GM23338 (cell line): ENCODE results near the gene NPAS3. TPM values are rescaled to one million over a fixed set of nuclear protein-coding genes. Genes with fewer than 3 reads are reported as not detected.

Experiments used
- ATAC-seq: fragments of 200-7000 bp; cut with Tn5 transposase; 3 replicates; pipeline ENCODE4 v1.9.1; 2020
- DNase-seq: peaks from one replicate; pipeline ENCODE4 v3.0.0-alpha.2; 2015; ENCODE audit warnings: low spot score
- H2AFZ ChIP-seq: fragments of 200-600 bp; sonication (generic); 2 replicates; pipeline ENCODE4 v1.8.0; 2016; ENCODE audit warnings: antibody characterized with exemption, mild to moderate bottlenecking, moderate library complexity
- H3F3A ChIP-seq: fragments of 200-600 bp; sonication (generic); replicated peaks from 2 replicates; pipeline ENCODE4 v1.8.0; 2017; ENCODE audit warnings: antibody characterized with exemption, mixed run types, low read depth
- H3K27ac ChIP-seq: fragments of 200-600 bp; sonication (generic); 2 replicates; pipeline ENCODE4 v1.6.1; 2016; ENCODE audit warnings: low read depth
- H3K27me3 ChIP-seq: fragments of 200-600 bp; sonication (generic); 2 replicates; pipeline ENCODE4 v1.8.0; 2016; ENCODE audit warnings: mild to moderate bottlenecking, mixed run types, moderate library complexity; ENCODE audit not compliant: insufficient read depth
- H3K36me3 ChIP-seq: fragments of 200-600 bp; sonication (generic); 2 replicates; pipeline ENCODE4 v1.8.0; 2016; ENCODE audit warnings: mild to moderate bottlenecking; ENCODE audit not compliant: insufficient read depth
- H3K4me1 ChIP-seq: fragments of 200-600 bp; sonication (generic); 2 replicates; pipeline ENCODE4 v1.8.0; 2016; ENCODE audit warnings: mild to moderate bottlenecking, moderate library complexity; ENCODE audit not compliant: insufficient read depth
- H3K4me2 ChIP-seq: fragments of 200-600 bp; sonication (generic); 2 replicates; pipeline ENCODE4 v1.7.1; 2017; ENCODE audit warnings: mixed run types
- H3K4me3 ChIP-seq: fragments of 200-600 bp; sonication (generic); 2 replicates; pipeline ENCODE4 v1.6.1; 2016; ENCODE audit warnings: mixed run types
- H3K79me2 ChIP-seq: fragments of 200-600 bp; sonication (generic); replicated peaks from 2 replicates; pipeline ENCODE4 v1.8.0; 2017; ENCODE audit warnings: mild to moderate bottlenecking; ENCODE audit not compliant: insufficient read depth
- H3K9me2 ChIP-seq: fragments of 200-600 bp; sonication (generic); 2 replicates; pipeline ENCODE4 v1.8.0; 2017; ENCODE audit not compliant: insufficient read depth
- H4K20me1 ChIP-seq: fragments of 200-600 bp; sonication (generic); replicated peaks from 2 replicates; pipeline ENCODE4 v1.8.0; 2017; ENCODE audit warnings: mild to moderate bottlenecking; ENCODE audit not compliant: insufficient read depth
- H3K27ac Mint-ChIP-seq: 2 replicates; pipeline ENCODE4 v1.8.0; 2020; ENCODE audit warnings: inconsistent platforms, mild to moderate bottlenecking, moderate library complexity, mixed read lengths
- H3K27me3 Mint-ChIP-seq: 3 replicates; pipeline ENCODE4 v1.8.0; 2022; ENCODE audit warnings: low read depth, mild to moderate bottlenecking, moderate library complexity, mixed read lengths, inconsistent platforms; ENCODE audit not compliant: insufficient read depth, poor library complexity
- H3K36me3 Mint-ChIP-seq: 3 replicates; pipeline ENCODE4 v1.8.0; 2021; ENCODE audit warnings: low read depth, mild to moderate bottlenecking, inconsistent platforms, moderate library complexity, mixed read lengths
- H3K4me1 Mint-ChIP-seq: 3 replicates; pipeline ENCODE4 v1.8.0; 2020; ENCODE audit warnings: mild to moderate bottlenecking, inconsistent platforms, mixed read lengths
- H3K4me3 Mint-ChIP-seq: 3 replicates; pipeline ENCODE4 v1.8.0; 2021; ENCODE audit warnings: moderate library complexity, mild to moderate bottlenecking, inconsistent platforms, mixed read lengths
- H3K9me3 Mint-ChIP-seq: 3 replicates; pipeline ENCODE4 v1.8.0; 2020; ENCODE audit warnings: moderate library complexity, mild to moderate bottlenecking, inconsistent platforms, mixed read lengths
- CREB1 ChIP-seq: fragments of 250-450 bp; sonication (Bioruptor Pico); IDR thresholded peaks from 2 replicates; pipeline ENCODE4 v1.5.0; 2020; ENCODE audit warnings: low read depth, mild to moderate bottlenecking, moderate library complexity
- CTCF ChIP-seq, 2 experiments: fragments of 200-600 bp in 1 of 2; sonication (generic) in 1 of 2; conservative IDR thresholded peaks; 2 replicates each; pipeline versions ENCODE4 v1.5.1 to v1.6.1; 2016 to 2017; ENCODE audit warnings: antibody characterized with exemption in 2 of 2, low read depth in 2 of 2, mild to moderate bottlenecking in 2 of 2, moderate library complexity in 1 of 2
- EZH2 ChIP-seq: fragments of 200-600 bp; sonication (generic); IDR thresholded peaks from one replicate; pipeline ENCODE4 v1.8.0; 2017; ENCODE audit warnings: antibody characterized with exemption, mild to moderate bottlenecking, low read depth; ENCODE audit not compliant: unreplicated experiment
- EZH2phosphoT487 ChIP-seq: fragments of 200-600 bp; sonication (generic); IDR thresholded peaks from one replicate; pipeline ENCODE4 v1.8.1; 2018; ENCODE audit warnings: antibody characterized with exemption; ENCODE audit not compliant: unreplicated experiment
- JUNB ChIP-seq: IDR thresholded peaks from one replicate; pipeline ENCODE4 v1.6.1; 2016; ENCODE audit warnings: antibody characterized with exemption; ENCODE audit not compliant: unreplicated experiment
- NANOG ChIP-seq: IDR thresholded peaks from 2 replicates; pipeline ENCODE4 v1.6.1; 2016; ENCODE audit warnings: antibody characterized with exemption, borderline replicate concordance
- POLR2AphosphoS5 ChIP-seq: IDR thresholded peaks from 2 replicates; pipeline ENCODE4 v1.6.1; 2016; ENCODE audit warnings: antibody characterized with exemption, low read depth
- STAT1 ChIP-seq: IDR thresholded peaks from one replicate; pipeline ENCODE4 v1.6.1; 2016; ENCODE audit warnings: antibody characterized with exemption; ENCODE audit not compliant: unreplicated experiment
- ZNF114 ChIP-seq: fragments of 250-450 bp; sonication (Bioruptor Pico); IDR thresholded peaks from 2 replicates; pipeline ENCODE4 v1.5.0; 2020; ENCODE audit warnings: mild to moderate bottlenecking, moderate library complexity
- ZNF331 ChIP-seq: fragments of 250-450 bp; sonication (Bioruptor Pico); IDR thresholded peaks from 2 replicates; pipeline ENCODE4 v1.5.0; 2020; ENCODE audit warnings: low read depth, mild to moderate bottlenecking, moderate library complexity
- ZNF462 ChIP-seq: fragments of 250-450 bp; sonication (Bioruptor Pico); IDR thresholded peaks from 2 replicates; pipeline ENCODE4 v1.5.0; 2020; ENCODE audit warnings: mild to moderate bottlenecking, moderate library complexity
- polyA plus RNA-seq: library from polyadenylated mRNA; unstranded; fragments of >200 nt; fragmentation: Nextera tagmentation; extraction: Ambion mirVana; gene quantifications from 2 replicates; pipeline ENCODE4 v1.2.1, GENCODE V29; 2016
- total RNA-seq: library from RNA; depleted of rRNA; stranded (reverse); fragments of >200 nt; shearing (Covaris generic); gene quantifications from 2 replicates; pipeline ENCODE4 v1.2.3, GENCODE V29; 2014
- TF ChIP-seq, protein P1 (sequence below): IDR thresholded peaks from one replicate; pipeline ENCODE4 v1.6.1; 2018; ENCODE audit warnings: antibody characterized with exemption; ENCODE audit not compliant: unreplicated experiment
- TF ChIP-seq, protein P2 (sequence below): IDR thresholded peaks from 2 replicates; pipeline ENCODE4 v1.6.1; 2016; ENCODE audit warnings: antibody characterized with exemption

NPAS3 gene
- total and polyA plus RNA-seq, 2 experiments from 2014 or later = 0.17 to 0.19 TPM

GRCh38 chr14:32967421-32967820 lies 28.7 kb downstream of the NPAS3 start:
- Histone ChIP-seq H3K4me2 (no peak overlapping the region), H3K27me3 (no peaks in the 10 kb centered on the region), H4K20me1 (no peaks in the 10 kb centered on the region), H2AFZ (no peak overlapping the region), H3K9me2 (no peaks in the 10 kb centered on the region), H3K27ac (no peak overlapping the region), H3K4me1 (no peaks in the 10 kb centered on the region), H3K79me2 (no peaks in the 10 kb centered on the region), H3K36me3 (no peaks in the 10 kb centered on the region), H3K4me3 (no peak overlapping the region), H3F3A (no peaks in the 10 kb centered on the region)
- ATAC-seq (no peak), DNase-seq (no peak)
- Mint-ChIP-seq H3K27me3 (peaks cover 2% of the 10 kb centered on the region), H3K4me1 (no peaks in the 10 kb centered on the region), H3K4me3 (no peak overlapping the region), H3K9me3 (no peaks in the 10 kb centered on the region), H3K27ac (no peak overlapping the region), H3K36me3 (no peaks in the 10 kb centered on the region)
- no peak for TF ChIP-seq ZNF462 (CRISPR knock-in tag)
- TF ChIP-seq NANOG = no peak
- TF ChIP-seq CTCF (conservative IDR thresholded peaks at IDR 0.05; ENCODE audit: low read depth in 2 of 2) = no peak
- no peak for TF ChIP-seq STAT1
- TF ChIP-seq, protein P1, sequence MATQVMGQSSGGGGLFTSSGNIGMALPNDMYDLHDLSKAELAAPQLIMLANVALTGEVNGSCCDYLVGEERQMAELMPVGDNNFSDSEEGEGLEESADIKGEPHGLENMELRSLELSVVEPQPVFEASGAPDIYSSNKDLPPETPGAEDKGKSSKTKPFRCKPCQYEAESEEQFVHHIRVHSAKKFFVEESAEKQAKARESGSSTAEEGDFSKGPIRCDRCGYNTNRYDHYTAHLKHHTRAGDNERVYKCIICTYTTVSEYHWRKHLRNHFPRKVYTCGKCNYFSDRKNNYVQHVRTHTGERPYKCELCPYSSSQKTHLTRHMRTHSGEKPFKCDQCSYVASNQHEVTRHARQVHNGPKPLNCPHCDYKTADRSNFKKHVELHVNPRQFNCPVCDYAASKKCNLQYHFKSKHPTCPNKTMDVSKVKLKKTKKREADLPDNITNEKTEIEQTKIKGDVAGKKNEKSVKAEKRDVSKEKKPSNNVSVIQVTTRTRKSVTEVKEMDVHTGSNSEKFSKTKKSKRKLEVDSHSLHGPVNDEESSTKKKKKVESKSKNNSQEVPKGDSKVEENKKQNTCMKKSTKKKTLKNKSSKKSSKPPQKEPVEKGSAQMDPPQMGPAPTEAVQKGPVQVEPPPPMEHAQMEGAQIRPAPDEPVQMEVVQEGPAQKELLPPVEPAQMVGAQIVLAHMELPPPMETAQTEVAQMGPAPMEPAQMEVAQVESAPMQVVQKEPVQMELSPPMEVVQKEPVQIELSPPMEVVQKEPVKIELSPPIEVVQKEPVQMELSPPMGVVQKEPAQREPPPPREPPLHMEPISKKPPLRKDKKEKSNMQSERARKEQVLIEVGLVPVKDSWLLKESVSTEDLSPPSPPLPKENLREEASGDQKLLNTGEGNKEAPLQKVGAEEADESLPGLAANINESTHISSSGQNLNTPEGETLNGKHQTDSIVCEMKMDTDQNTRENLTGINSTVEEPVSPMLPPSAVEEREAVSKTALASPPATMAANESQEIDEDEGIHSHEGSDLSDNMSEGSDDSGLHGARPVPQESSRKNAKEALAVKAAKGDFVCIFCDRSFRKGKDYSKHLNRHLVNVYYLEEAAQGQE = no peak
- TF ChIP-seq EZH2 = no peak
- TF ChIP-seq, protein P2, sequence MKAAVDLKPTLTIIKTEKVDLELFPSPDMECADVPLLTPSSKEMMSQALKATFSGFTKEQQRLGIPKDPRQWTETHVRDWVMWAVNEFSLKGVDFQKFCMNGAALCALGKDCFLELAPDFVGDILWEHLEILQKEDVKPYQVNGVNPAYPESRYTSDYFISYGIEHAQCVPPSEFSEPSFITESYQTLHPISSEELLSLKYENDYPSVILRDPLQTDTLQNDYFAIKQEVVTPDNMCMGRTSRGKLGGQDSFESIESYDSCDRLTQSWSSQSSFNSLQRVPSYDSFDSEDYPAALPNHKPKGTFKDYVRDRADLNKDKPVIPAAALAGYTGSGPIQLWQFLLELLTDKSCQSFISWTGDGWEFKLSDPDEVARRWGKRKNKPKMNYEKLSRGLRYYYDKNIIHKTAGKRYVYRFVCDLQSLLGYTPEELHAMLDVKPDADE = no peak
- TF ChIP-seq EZH2phosphoT487 = no peak
- TF ChIP-seq POLR2AphosphoS5 = no peak
- TF ChIP-seq JUNB = no peak
- TF ChIP-seq ZNF331 (CRISPR knock-in tag) = no peak
- no peak for TF ChIP-seq CREB1
- no peak for TF ChIP-seq ZNF114
